ENCODE results near the gene COX8C.

The COX8C gene

GRCh38 chr14:93316716-93317115 is 30.3 kb upstream of the COX8C start:
- TF ChIP-seq, protein P1, sequence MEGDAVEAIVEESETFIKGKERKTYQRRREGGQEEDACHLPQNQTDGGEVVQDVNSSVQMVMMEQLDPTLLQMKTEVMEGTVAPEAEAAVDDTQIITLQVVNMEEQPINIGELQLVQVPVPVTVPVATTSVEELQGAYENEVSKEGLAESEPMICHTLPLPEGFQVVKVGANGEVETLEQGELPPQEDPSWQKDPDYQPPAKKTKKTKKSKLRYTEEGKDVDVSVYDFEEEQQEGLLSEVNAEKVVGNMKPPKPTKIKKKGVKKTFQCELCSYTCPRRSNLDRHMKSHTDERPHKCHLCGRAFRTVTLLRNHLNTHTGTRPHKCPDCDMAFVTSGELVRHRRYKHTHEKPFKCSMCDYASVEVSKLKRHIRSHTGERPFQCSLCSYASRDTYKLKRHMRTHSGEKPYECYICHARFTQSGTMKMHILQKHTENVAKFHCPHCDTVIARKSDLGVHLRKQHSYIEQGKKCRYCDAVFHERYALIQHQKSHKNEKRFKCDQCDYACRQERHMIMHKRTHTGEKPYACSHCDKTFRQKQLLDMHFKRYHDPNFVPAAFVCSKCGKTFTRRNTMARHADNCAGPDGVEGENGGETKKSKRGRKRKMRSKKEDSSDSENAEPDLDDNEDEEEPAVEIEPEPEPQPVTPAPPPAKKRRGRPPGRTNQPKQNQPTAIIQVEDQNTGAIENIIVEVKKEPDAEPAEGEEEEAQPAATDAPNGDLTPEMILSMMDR (IDR thresholded peaks at IDR 0.05; ENCODE audit: low read depth, low read length), result no peak
- DNase-seq (ENCODE audit: extremely low read depth, low read depth), result no peak

GRCh38 chr14:93317210-93317874 is 29.6 kb upstream of the COX8C start:
- no peak for DNase-seq (ENCODE audit: extremely low read depth, low read depth)

DNA sequence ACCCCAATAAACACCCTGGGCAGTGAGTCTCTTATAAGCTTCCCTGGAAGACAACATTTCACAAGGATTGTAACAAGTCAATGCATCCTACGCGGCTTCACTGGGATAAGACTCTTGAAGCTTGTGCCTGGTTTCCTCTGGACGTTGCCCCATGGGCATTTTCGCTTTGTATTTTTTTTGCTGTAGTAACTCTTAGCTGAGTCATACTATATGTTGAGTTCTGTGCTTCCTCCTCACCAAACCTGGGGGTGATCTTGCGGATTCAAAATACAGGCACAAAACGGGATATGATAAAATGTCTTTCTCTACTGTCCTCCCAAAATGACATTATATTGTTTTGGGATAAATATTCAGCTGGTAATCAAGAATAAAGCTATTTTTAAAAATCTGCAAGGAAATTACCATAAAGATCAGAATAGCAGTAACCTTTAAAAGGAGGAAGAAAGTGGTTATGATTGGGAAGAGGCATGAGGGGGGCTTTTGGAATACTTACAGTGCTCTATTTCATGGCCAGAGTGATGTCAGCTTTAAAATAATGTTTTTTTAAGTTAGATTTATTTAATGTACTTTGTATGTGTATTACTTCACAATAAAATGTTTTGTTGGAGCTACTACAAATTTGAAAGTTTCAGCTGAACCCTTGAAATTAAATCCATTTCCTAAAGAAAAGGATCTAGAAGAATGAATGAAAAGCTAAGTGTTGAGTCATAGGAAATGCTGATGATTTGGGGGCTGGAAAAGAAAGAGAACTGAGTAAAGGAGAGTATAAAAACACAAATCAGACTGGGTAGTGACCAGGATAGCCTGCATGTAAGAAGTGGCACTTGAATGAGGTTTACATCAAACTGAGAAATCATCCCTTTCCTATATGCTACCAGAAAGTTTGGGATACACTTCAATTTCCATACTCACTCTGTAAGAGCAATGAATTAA is 28.8 kb upstream of the COX8C start:
- DNase-seq (ENCODE audit: extremely low read depth, low read depth), result no peak
- TF ChIP-seq, protein P1 (IDR thresholded peaks at IDR 0.05; ENCODE audit: low read depth, low read length), result no peak

More at GRCh38 chr14:93317210-93317874, 29.6 kb upstream of the COX8C start:
- TF ChIP-seq, protein P1 (IDR thresholded peaks at IDR 0.05; ENCODE audit: low read depth, low read length), result no peak

DNA sequence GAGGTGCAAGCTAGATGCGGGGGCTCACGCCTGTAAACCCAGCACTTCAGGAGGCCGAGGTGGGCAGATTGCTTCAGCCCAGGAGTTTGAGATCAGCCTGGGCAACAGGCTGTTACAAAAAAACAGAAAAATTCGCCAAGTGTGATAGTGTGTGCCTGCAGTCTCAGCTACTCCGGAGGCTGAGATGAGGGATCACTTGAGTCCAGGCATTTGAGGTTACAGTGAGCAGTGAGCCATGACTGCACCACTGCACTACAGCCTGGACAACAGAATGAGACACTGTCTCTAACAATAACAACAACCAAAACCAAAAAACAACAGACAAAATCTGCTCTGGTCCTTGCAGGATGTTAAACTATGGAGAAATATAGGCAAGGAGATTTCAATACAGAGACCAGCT is 28.1 kb upstream of the COX8C start:
- DNase-seq (ENCODE audit: extremely low read depth, low read depth), result peak; percentile 27
- TF ChIP-seq, protein P1 (IDR thresholded peaks at IDR 0.05; ENCODE audit: low read depth, low read length), result no peak

- TF ChIP-seq, protein P1 (IDR thresholded peaks at IDR 0.05; ENCODE audit: low read depth, low read length), result no peak
- DNase-seq (ENCODE audit: extremely low read depth, low read depth), result no peak
Observed at GRCh38 chr14:93319494-93319893, 27.5 kb upstream of the COX8C start.

- TF ChIP-seq, protein P1 (IDR thresholded peaks at IDR 0.05; ENCODE audit: low read depth, low read length), result no peak
- no peak for DNase-seq (ENCODE audit: extremely low read depth, low read depth)
Observed at GRCh38 chr14:93319958-93320357, 27.0 kb upstream of the COX8C start.

- no peak for DNase-seq (ENCODE audit: extremely low read depth, low read depth)
- TF ChIP-seq, protein P1 (IDR thresholded peaks at IDR 0.05; ENCODE audit: low read depth, low read length), result no peak
Observed at GRCh38 chr14:93320489-93320888, 26.5 kb upstream of the COX8C start.
